ENCODE results near the gene GSTM1. TPM values are rescaled to one million over a fixed set of nuclear protein-coding genes. Genes with fewer than 3 reads are reported as not detected.

Gene GSTM1
- total and polyA plus RNA-seq, 2 donors (not counting 1 experiment from before 2014, with no cell fraction given): 38.0 TPM; not detected in 1

- no peaks in the 10 kb centered on the region for H4K20me1 ChIP-seq (ENCODE audit: control insufficient read depth, extremely low read depth, insufficient read depth, low read length)
- H3K27ac ChIP-seq (ENCODE audit: insufficient read depth, low read length): no peak overlapping the region
- H2AFZ ChIP-seq (ENCODE audit: low read length): no peak overlapping the region
- no peaks in the 10 kb centered on the region for H3K79me2 ChIP-seq (ENCODE audit: control insufficient read depth, insufficient read depth, low read length)
- H3K9me3 ChIP-seq (ENCODE audit: control insufficient read depth, insufficient read depth, low read depth, low read length): no peaks in the 10 kb centered on the region
- H3K4me1 ChIP-seq (ENCODE audit: control insufficient read depth, extremely low read depth, insufficient read depth, low read length): peaks cover 3% of the 10 kb centered on the region
- DNase-seq (ENCODE audit: low read depth in 2 of 2): no peak
- no peaks in the 10 kb centered on the region for H3K36me3 ChIP-seq (ENCODE audit: control insufficient read depth, insufficient read depth, low read length)
- no peaks in the 10 kb centered on the region for H3K27me3 ChIP-seq (ENCODE audit: control insufficient read depth, insufficient read depth, low read length)
- H3K9ac ChIP-seq (ENCODE audit: insufficient read depth, low read length): no peak overlapping the region
- TF ChIP-seq CTCF (conservative IDR thresholded peaks at IDR 0.05 in 1 of 2, IDR thresholded peaks at IDR 0.05 in 1 of 2; ENCODE audit: low read depth in 1 of 2, low read length in 2 of 2) (no peak), EZH2 (IDR thresholded peaks at IDR 0.05; ENCODE audit: low read length, missing control alignments) (no peak)
- no peak overlapping the region for H3K4me3 ChIP-seq (replicated peaks in 1 of 4; ENCODE audit: control extremely low read depth in 1 of 4, insufficient read depth in 1 of 4, low read depth in 3 of 4, low read length in 4 of 4)
- H3K4me2 ChIP-seq (ENCODE audit: extremely low read depth, insufficient read depth, low read length): no peak overlapping the region
These were observed 26.2 kb upstream of the GSTM1 start for GRCh38 chr1:109661391-109661790.

GRCh38 chr1:109664671-109665070, 22.9 kb upstream of the GSTM1 start:
- H3K4me3 ChIP-seq (replicated peaks in 1 of 4; ENCODE audit: control extremely low read depth in 1 of 4, insufficient read depth in 1 of 4, low read depth in 3 of 4, low read length in 4 of 4): no peak overlapping the region
- DNase-seq (ENCODE audit: low read depth in 2 of 2): no peak
- H3K79me2 ChIP-seq (ENCODE audit: control insufficient read depth, insufficient read depth, low read length): no peaks in the 10 kb centered on the region
- no peaks in the 10 kb centered on the region for H3K27me3 ChIP-seq (ENCODE audit: control insufficient read depth, insufficient read depth, low read length)
- TF ChIP-seq CTCF (conservative IDR thresholded peaks at IDR 0.05 in 1 of 2, IDR thresholded peaks at IDR 0.05 in 1 of 2; ENCODE audit: low read depth in 1 of 2, low read length in 2 of 2): no peak
- no peak for TF ChIP-seq EZH2 (IDR thresholded peaks at IDR 0.05; ENCODE audit: low read length, missing control alignments)
- no peaks in the 10 kb centered on the region for H3K36me3 ChIP-seq (ENCODE audit: control insufficient read depth, insufficient read depth, low read length)
- no peaks in the 10 kb centered on the region for H3K9me3 ChIP-seq (ENCODE audit: control insufficient read depth, insufficient read depth, low read depth, low read length)
- H4K20me1 ChIP-seq (ENCODE audit: control insufficient read depth, extremely low read depth, insufficient read depth, low read length): no peaks in the 10 kb centered on the region
- H3K9ac ChIP-seq (ENCODE audit: insufficient read depth, low read length): no peak overlapping the region
- no peak overlapping the region for H3K27ac ChIP-seq (ENCODE audit: insufficient read depth, low read length)
- H3K4me2 ChIP-seq (ENCODE audit: extremely low read depth, insufficient read depth, low read length): no peak overlapping the region
- H2AFZ ChIP-seq (ENCODE audit: low read length): no peak overlapping the region
- peaks cover 3% of the 10 kb centered on the region for H3K4me1 ChIP-seq (ENCODE audit: control insufficient read depth, extremely low read depth, insufficient read depth, low read length)

GRCh38 chr1:109667452-109668122, 20.0 kb upstream of the GSTM1 start, which contains the start of gene GSTM2:
Gene GSTM2 (plus strand): TSS chr1:109668057. CDS start chr1:109668116, 59 bp downstream.
- Histone ChIP-seq H3K9ac (ENCODE audit: insufficient read depth, low read length) (no peak within 1 kb of the TSS), H3K4me2 (ENCODE audit: extremely low read depth, insufficient read depth, low read length) (peak within 1 kb of the TSS; percentile 83), H3K79me2 (ENCODE audit: control insufficient read depth, insufficient read depth, low read length) (no peaks in the 10 kb centered on the region), H3K27me3 (ENCODE audit: control insufficient read depth, insufficient read depth, low read length) (no peaks in the 10 kb centered on the region), H3K9me3 (ENCODE audit: control insufficient read depth, insufficient read depth, low read depth, low read length) (no peaks in the 10 kb centered on the region), H3K27ac (ENCODE audit: insufficient read depth, low read length) (no peak within 1 kb of the TSS), H2AFZ (ENCODE audit: low read length) (peak within 1 kb of the TSS; percentile 77), H3K36me3 (ENCODE audit: control insufficient read depth, insufficient read depth, low read length) (no peaks in the 10 kb centered on the region), H4K20me1 (ENCODE audit: control insufficient read depth, extremely low read depth, insufficient read depth, low read length) (no peaks in the 10 kb centered on the region), H3K4me1 (ENCODE audit: control insufficient read depth, extremely low read depth, insufficient read depth, low read length) (peaks cover 3% of the 10 kb centered on the region), H3K4me3 (replicated peaks in 1 of 4; ENCODE audit: control extremely low read depth in 1 of 4, insufficient read depth in 1 of 4, low read depth in 3 of 4, low read length in 4 of 4) (peak within 1 kb of the TSS; percentile 40 to 64 (median 53))
- TF ChIP-seq EZH2 (IDR thresholded peaks at IDR 0.05; ENCODE audit: low read length, missing control alignments) (no peak), CTCF (conservative IDR thresholded peaks at IDR 0.05 in 1 of 2, IDR thresholded peaks at IDR 0.05 in 1 of 2; ENCODE audit: low read depth in 1 of 2, low read length in 2 of 2) (no peak)
- DNase-seq (ENCODE audit: low read depth in 2 of 2): peak; percentile 84 to 86

Measured in fibroblast of lung (primary cell).